Islet precursor cell (in vitro differentiated cells): Measurements from ENCODE around the gene ERICH6.

Source experiments
- DNase-seq: peaks from one replicate; pipeline ENCODE4 v3.0.0-alpha.2; 2018

ERICH6 gene

DNA sequence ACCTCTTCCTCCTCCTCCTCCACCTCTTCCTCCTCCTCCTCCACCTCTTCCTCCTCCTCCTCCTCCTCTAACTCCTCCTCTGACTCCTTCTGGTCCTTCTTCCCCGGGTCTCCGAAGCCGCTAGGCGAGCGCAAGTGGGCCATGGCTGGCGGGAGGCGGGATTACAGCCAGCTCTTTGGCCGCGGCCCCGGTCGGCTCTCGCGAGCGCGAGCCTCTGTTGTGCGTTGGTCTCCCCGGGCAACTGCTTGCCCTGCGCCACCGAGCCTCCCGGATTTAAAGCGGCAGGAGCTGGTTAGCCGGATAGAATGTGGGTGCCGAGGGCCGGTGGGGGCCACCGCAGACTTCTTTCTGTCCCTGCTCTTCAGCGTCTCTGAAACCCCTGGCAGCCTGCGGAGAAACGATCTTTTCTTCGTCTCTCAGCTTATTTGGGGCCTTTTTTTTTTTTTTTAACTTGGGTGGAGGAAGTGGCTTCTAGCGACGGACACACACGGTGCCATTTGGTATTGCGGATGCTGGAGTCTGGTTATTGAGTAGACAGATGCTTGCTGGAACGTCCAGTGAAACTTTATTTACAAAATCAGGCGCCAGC lies at the start of gene ERICH6:
ERICH6 (minus strand) TSS at position 165 of the 589 bp plus-strand sequence; CDS start at position 143, 22 bp downstream.
- peak; percentile 96 for DNase-seq

GRCh38 chr3:150751781-150752263 lies 48.1 kb upstream of the ERICH6 start:
- no peak for DNase-seq

- DNase-seq = no peak
Measured at GRCh38 chr3:150749255-150749654, 45.5 kb upstream of the ERICH6 start.

DNA sequence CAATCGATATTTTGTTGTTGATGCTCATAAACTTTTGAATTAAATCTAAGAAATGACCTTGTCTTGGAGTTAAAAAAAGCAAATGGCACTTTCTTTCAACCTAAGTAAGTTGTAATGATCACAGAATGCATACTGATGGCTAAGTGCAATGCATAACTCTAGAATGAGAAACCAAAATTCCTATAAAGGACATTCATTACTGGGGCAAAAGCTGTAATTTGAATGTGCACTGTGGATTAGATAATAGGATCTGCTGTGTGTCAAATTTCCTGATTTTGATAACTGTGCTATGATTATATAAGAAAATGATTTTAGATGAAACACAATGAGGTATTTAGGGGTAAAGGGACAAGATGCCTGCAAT lies 44.9 kb upstream of the ERICH6 start:
- no peak for DNase-seq

DNA sequence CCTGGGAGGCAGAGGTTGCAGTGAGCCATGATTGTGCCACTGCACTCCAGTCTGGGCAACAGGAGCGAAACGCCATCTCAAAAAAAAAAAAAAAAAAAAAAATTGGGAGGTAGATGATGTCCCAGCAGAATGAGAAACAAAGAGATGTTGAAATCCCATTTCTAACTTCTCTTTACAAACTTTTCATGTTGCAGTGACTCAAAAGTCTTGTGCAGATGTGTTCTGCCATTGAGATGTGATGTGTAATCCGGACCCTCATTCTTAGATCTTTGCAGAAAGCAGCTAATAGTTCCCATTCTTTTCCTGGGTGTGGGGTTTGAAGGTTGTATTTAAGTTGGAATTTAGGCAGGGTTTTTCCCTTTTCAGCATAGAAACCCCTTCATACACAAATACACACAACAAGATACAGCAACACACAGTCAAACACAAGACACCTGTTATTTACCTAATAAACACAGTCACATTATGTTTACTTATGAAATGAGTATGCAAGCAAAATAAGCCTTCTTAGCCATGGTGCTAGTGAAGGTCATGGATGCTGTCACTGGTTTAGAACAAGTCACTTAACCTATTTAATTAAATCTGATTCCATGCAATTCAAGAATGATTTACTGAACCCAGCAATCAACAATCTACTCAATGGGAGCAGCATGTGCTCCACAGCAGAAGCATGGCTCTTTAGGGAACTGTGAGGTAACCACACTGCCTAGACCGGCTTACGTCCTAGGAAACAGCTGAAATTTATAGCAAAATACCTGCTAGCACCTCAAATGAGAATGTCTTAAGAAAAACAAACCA lies 44.4 kb upstream of the ERICH6 start:
- DNase-seq = no peak

GRCh38 chr3:150746791-150747590 lies 43.3 kb upstream of the ERICH6 start:
- DNase-seq = no peak

DNA sequence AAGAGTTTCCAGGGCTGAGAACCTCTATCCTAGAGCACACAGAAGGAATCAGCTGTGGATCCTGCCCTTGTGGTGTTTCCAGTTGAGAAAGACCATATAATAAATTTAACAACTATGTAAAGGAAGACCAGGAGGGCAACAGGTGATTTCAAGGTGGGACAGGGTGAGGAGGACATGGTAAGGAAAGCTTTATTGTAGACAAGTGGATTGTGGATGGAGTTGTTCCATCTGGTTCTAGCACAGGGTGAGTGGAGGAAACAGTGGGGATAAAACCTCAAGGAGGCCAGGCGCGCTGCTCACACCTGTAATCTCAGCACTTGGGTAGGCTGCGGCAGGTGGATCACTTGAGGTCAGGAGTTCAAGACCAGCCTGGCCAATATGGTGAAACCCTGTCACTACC lies 42.1 kb upstream of the ERICH6 start:
- DNase-seq = no peak

GRCh38 chr3:150744919-150745211 lies 41.1 kb upstream of the ERICH6 start:
- DNase-seq = no peak

- no peak for DNase-seq
Measured at GRCh38 chr3:150744041-150744918, 40.6 kb upstream of the ERICH6 start.

- peak; percentile 71 for DNase-seq
Measured at GRCh38 chr3:150743508-150743907, 39.8 kb upstream of the ERICH6 start.

DNA sequence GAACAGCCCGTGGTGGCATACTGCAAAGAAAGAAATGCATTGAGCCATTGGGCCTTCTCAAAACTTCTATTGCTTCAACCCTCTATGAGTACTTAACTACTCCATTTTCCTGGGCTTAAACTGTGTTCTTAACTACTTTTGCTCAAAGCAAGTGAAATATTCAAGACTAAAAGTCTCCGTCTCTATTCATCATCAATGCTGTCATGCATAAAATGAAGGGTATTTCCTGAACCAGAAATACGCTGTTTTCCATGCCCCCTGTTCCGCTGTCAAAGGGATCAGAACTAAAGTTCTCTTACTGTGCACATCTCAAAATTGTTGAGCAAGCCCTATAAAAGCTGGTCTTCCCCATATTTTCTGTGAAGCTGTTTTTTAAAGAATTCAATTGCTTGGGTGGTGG lies 39.0 kb upstream of the ERICH6 start:
- no peak for DNase-seq

GRCh38 chr3:150742141-150742523 lies 38.4 kb upstream of the ERICH6 start:
- DNase-seq = no peak

DNA sequence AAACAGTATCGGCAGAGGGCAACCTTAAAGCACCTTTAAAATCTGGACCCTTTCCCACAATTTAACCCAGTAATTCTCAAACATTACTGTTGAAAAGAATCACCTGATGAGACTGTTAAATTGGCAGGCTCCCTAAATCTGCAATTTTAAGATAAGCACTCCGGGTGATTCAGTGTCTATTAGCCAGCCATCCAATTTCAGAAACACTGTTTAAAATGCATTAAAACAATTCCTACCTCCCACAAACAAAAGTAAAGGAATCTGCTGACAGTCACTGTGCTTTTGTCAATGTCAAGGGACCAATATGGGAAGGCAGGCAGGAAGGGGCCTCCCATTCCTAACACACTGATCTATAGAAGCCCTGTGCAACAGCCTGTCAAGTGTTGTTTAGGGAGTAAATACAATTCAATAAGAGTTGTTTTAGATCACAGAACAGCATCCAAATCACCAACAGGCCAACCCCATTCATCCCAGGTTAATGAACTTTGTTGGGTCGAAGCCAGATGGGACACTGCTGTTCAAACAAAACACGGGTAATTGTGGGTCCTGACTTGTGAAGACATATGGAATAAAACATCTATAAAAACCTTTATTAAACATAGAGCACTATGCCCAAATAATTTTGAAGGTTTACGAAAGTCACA lies 37.9 kb upstream of the ERICH6 start:
- no peak for DNase-seq

DNA sequence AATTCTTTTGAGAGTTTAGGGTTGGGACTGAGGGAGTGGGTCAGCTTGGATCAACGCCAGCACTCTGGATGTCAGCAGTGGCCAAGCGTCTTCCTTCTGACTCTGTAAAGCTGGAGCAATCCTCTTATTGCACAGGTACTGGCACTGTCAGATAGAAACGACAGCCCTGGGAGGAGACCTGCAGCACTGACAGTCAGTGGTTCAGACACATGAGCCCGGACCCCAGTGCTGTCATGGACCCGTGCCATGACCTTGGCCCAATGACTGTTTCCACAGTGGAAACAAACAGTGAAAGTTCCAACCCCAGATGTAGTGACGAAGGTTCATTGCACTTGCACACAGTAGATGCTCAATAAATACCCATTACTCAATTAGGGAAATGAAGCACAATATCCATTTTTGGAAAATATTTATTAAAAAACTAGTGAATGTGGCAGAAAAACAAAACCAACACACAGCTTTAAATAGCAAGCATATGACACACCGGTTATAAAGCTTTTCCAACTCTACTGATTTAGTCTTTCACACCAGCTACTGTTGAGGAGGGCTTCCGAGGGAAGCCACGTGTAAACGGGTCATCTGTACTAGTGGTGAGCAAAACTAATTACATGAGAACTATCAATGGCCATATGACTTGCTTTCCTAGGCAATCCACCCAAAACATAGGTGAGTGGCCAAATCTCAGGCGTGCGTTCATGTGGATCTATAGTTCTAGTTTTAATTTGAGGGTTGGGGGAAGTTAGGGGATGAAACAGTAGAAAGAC lies 37.2 kb upstream of the ERICH6 start:
- DNase-seq = no peak

GRCh38 chr3:150739877-150740645 lies 36.3 kb upstream of the ERICH6 start:
- DNase-seq = no peak

DNA sequence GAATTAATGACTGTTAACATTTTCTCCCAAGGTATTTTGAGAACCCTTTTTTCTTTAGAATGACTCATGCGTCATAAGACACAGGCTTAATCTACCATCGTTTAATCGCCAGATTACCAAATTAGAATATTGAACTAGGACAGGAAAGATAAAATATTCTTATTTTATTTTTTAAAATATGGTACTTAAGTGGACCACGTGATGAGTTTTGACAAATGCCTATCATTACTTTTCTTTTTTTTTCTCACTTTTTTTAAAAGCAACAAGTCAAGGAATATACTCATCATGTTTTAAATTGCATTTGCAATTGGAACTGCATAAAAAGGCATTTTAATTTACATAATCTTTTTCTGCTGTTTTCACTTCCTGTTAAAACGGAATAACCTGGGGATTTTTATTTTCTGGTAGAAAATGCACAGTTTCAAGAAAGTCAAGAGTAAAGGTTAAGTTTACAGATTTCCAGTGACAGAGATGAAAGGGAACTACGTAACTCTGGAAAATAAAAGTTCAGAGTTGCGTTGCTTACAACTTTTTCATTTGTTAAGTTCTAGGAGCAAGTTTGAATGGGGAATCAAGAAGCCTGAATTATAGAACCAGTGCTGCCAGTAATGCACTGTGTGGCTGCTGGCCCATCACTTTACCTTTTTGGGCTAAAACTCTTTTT lies 35.6 kb upstream of the ERICH6 start:
- no peak for DNase-seq

- no peak for DNase-seq
Measured at GRCh38 chr3:150738688-150739087, 35.0 kb upstream of the ERICH6 start.

- DNase-seq = peak; percentile 92
Measured at GRCh38 chr3:150737874-150738679, 34.4 kb upstream of the ERICH6 start.
